SK-N-SH treated with all-trans-retinoic acid at 6 μM for 48 hours (cell line): ENCODE data around the gene ZSCAN1.

Experiments used
- ATAC-seq: fragments of 200-7000 bp; cut with Tn5 transposase; 3 replicates; pipeline ENCODE4 v1.9.1; 2020; ENCODE audit warnings: mild to moderate bottlenecking, moderate library complexity
- ARNTL ChIP-seq: fragments of 450-650 bp; formaldehyde crosslinking; IDR thresholded peaks from 2 replicates; pipeline ENCODE4 v1.5.0; 2020; ENCODE audit warnings: low read depth, mild to moderate bottlenecking, moderate library complexity, borderline replicate concordance
- BACH2 ChIP-seq: fragments of 250-450 bp; sonication (Bioruptor Pico); IDR thresholded peaks from 2 replicates; pipeline ENCODE4 v1.9.0; 2021; ENCODE audit warnings: mild to moderate bottlenecking, borderline replicate concordance
- CSDC2 ChIP-seq: fragments of 250-450 bp; sonication (Bioruptor Pico); IDR thresholded peaks from 2 replicates; pipeline ENCODE4 v1.5.0; 2020; ENCODE audit warnings: mild to moderate bottlenecking, moderate library complexity
- ESRRG ChIP-seq: fragments of 250-450 bp; sonication (Bioruptor Pico); IDR thresholded peaks from 2 replicates; pipeline ENCODE4 v1.6.1; 2021; ENCODE audit warnings: mild to moderate bottlenecking
- GLIS3 ChIP-seq: fragments of 250-450 bp; sonication (Bioruptor Pico); IDR thresholded peaks from 2 replicates; pipeline ENCODE4 v1.5.0; 2020; ENCODE audit warnings: mild to moderate bottlenecking, moderate library complexity
- OSR1 ChIP-seq: fragments of 250-450 bp; sonication (Bioruptor Pico); IDR thresholded peaks from 2 replicates; pipeline ENCODE4 v1.8.0; 2022; ENCODE audit warnings: moderate library complexity, mild to moderate bottlenecking, inconsistent platforms
- RARB ChIP-seq: fragments of 250-450 bp; sonication (Bioruptor Pico); IDR thresholded peaks from 2 replicates; pipeline ENCODE4 v1.8.0; 2021; ENCODE audit warnings: mild to moderate bottlenecking, moderate library complexity
- ZC3H10 ChIP-seq: fragments of 250-450 bp; sonication (Bioruptor Pico); IDR thresholded peaks from 2 replicates; pipeline ENCODE4 v1.5.1; 2021; ENCODE audit warnings: mild to moderate bottlenecking, moderate library complexity
- ZFP30 ChIP-seq: fragments of 450-650 bp; formaldehyde crosslinking; IDR thresholded peaks from 2 replicates; pipeline ENCODE4 v1.5.0; 2022; ENCODE audit warnings: mild to moderate bottlenecking, moderate library complexity
- ZNF565 ChIP-seq: fragments of 450-650 bp; formaldehyde crosslinking; conservative IDR thresholded peaks from 2 replicates; pipeline ENCODE4 v1.5.0; 2020; ENCODE audit warnings: low read depth, mild to moderate bottlenecking, moderate library complexity
- ZNF70 ChIP-seq: fragments of 450-650 bp; formaldehyde crosslinking; IDR thresholded peaks from 2 replicates; pipeline ENCODE4 v1.5.0; 2020; ENCODE audit warnings: mild to moderate bottlenecking, moderate library complexity
- TF ChIP-seq, protein P1 (sequence below): fragments of 250-450 bp; sonication (Bioruptor Pico); IDR thresholded peaks from 2 replicates; pipeline ENCODE4 v1.8.0; 2020; ENCODE audit warnings: mild to moderate bottlenecking, moderate library complexity, borderline replicate concordance
- TF ChIP-seq, protein P2 (sequence below): fragments of 250-450 bp; sonication (Bioruptor Pico); IDR thresholded peaks from 2 replicates; pipeline ENCODE4 v1.5.1; 2020; ENCODE audit warnings: low read depth, mild to moderate bottlenecking, moderate library complexity
- TF ChIP-seq, protein P3 (sequence below): fragments of 250-450 bp; sonication (Bioruptor Pico); IDR thresholded peaks from 2 replicates; pipeline ENCODE4 v1.5.0; 2020; ENCODE audit warnings: mild to moderate bottlenecking, moderate library complexity
- TF ChIP-seq, protein P4 (sequence below): fragments of 250-450 bp; sonication (Bioruptor Pico); IDR thresholded peaks from 2 replicates; pipeline ENCODE4 v1.8.0; 2021; ENCODE audit warnings: low read depth, mild to moderate bottlenecking, moderate library complexity, borderline replicate concordance
- TF ChIP-seq, protein P5 (sequence below): fragments of 250-450 bp; sonication (Bioruptor Pico); IDR thresholded peaks from 2 replicates; pipeline ENCODE4 v1.5.1; 2021; ENCODE audit warnings: mild to moderate bottlenecking, moderate library complexity

The ZSCAN1 gene

DNA sequence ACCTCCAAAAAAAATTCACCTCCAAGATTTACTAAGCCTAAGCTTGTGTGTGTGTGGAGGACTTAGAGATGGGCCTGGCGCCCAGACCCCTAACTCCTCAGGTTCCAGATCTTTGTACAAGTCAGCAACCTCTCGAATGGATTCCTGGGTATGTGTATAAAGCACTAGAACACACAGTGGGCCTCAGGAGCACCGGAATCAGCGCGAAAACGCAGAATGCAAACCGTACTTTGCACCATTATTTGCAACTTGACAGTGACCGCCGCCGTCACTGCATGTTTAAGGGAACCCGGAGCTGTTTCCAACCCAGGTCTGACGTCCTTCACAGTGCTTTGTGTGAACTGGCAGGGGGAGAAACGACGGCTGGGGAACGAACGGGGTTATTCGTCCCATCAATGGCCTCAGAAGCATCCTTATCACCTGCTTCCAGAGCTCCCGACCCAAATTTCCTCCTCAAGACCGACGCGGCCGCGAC, 31.9 kb upstream of the ZSCAN1 start:
- TF ChIP-seq, protein P1, sequence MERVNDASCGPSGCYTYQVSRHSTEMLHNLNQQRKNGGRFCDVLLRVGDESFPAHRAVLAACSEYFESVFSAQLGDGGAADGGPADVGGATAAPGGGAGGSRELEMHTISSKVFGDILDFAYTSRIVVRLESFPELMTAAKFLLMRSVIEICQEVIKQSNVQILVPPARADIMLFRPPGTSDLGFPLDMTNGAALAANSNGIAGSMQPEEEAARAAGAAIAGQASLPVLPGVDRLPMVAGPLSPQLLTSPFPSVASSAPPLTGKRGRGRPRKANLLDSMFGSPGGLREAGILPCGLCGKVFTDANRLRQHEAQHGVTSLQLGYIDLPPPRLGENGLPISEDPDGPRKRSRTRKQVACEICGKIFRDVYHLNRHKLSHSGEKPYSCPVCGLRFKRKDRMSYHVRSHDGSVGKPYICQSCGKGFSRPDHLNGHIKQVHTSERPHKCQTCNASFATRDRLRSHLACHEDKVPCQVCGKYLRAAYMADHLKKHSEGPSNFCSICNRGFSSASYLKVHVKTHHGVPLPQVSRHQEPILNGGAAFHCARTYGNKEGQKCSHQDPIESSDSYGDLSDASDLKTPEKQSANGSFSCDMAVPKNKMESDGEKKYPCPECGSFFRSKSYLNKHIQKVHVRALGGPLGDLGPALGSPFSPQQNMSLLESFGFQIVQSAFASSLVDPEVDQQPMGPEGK (CRISPR knock-in tag) = no peak
- TF ChIP-seq, protein P2, sequence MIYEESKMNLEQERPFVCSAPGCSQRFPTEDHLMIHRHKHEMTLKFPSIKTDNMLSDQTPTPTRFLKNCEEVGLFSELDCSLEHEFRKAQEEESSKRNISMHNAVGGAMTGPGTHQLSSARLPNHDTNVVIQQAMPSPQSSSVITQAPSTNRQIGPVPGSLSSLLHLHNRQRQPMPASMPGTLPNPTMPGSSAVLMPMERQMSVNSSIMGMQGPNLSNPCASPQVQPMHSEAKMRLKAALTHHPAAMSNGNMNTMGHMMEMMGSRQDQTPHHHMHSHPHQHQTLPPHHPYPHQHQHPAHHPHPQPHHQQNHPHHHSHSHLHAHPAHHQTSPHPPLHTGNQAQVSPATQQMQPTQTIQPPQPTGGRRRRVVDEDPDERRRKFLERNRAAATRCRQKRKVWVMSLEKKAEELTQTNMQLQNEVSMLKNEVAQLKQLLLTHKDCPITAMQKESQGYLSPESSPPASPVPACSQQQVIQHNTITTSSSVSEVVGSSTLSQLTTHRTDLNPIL (CRISPR knock-in tag) = no peak
- ATAC-seq = no peak

DNA sequence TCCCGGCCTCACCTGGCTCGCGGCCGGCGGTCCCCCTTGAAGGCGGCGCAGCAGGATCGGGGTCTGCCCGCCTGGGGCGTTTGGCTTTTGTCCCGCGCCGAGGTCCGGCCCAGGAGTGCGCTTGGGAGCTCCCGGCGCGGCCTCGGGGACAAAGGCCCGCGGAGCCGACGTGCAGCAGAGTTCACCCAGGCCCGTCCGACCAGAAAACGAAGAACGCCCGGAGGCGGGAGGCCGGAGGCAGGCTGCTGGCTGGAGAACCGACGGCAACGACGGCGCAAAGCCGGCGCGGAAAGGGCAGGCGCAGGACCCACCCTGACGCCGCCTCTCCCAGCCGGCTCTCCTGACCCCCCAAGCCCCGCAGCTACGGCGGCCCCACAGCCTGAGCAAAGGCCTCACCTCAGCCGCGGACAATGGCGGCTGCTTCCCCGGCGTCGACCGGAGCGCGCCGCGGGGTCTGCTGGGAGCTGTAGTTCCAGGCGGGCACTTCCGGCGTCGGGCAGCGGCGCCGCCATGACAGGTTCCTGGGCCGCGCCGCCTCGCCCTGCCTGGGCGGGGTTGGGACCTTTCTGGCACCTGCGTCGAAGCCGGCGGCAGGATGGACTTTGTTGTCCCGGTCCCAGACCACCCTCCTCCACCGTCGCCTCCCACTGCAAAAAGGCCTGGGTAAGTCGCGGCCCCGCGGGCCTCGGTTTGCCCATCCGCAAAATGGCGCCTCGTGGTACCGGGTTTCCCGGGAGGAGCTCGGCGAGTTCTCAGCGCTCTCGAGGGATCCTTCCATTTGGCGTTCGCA, 31.2 kb upstream of the ZSCAN1 start, which contains the start of gene ZNF606:
TSS of gene ZNF606 (minus strand) at position 437 of the 790 bp plus-strand sequence. CDS start 1,501 bp downstream, outside the sequence.
- TF ChIP-seq OSR1 (peak; percentile 11; the same call in 1 of the 2 replicates), ZNF565 (no peak), BACH2 (CRISPR knock-in tag) (no peak), GLIS3 (peak; percentile 65; the same call in 1 of the 2 replicates), ARNTL (CRISPR knock-in tag) (no peak), ZFP30 (CRISPR knock-in tag) (no peak), ZC3H10 (CRISPR knock-in tag) (no peak)
- TF ChIP-seq, protein P2 (CRISPR knock-in tag) = no peak
- TF ChIP-seq, protein P3, sequence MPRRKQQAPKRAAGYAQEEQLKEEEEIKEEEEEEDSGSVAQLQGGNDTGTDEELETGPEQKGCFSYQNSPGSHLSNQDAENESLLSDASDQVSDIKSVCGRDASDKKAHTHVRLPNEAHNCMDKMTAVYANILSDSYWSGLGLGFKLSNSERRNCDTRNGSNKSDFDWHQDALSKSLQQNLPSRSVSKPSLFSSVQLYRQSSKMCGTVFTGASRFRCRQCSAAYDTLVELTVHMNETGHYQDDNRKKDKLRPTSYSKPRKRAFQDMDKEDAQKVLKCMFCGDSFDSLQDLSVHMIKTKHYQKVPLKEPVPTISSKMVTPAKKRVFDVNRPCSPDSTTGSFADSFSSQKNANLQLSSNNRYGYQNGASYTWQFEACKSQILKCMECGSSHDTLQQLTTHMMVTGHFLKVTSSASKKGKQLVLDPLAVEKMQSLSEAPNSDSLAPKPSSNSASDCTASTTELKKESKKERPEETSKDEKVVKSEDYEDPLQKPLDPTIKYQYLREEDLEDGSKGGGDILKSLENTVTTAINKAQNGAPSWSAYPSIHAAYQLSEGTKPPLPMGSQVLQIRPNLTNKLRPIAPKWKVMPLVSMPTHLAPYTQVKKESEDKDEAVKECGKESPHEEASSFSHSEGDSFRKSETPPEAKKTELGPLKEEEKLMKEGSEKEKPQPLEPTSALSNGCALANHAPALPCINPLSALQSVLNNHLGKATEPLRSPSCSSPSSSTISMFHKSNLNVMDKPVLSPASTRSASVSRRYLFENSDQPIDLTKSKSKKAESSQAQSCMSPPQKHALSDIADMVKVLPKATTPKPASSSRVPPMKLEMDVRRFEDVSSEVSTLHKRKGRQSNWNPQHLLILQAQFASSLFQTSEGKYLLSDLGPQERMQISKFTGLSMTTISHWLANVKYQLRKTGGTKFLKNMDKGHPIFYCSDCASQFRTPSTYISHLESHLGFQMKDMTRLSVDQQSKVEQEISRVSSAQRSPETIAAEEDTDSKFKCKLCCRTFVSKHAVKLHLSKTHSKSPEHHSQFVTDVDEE = peak; percentile 26; the same call in 1 of the 2 replicates
- TF ChIP-seq, all 23 proteins: peak for 3
- peak; percentile 99 for ATAC-seq

DNA sequence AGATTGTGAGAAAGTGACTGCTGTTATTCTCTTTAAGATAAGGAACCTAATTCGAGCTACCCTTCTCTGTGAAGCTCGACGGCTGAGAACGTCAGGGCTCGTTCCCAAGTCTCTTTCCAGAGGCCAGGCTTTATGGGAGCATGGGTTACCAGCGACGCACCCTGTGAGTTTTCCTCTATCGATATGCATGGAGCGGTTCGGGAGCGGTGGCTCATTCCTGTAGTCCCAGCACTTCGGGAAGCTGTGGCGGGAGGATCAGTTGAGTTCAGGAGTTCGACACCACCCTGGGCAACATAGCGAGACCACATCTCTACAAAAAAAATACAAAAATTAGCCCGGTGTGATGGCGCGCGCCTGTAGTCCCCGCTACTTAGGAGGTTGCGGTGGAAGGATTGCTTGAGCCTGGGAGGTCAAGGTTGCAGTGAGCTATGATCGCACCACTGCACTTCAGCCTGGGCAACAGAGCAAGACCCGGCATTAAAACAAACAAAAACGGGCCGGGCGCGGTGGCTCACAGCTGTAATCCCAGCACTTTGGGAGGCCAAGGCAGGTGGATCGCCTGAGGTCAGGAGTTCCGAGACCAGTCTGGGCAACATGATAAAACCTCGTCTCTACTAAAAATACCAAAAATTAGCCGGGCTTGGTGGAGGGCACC, 30.5 kb upstream of the ZSCAN1 start:
- no peak for ATAC-seq
- TF ChIP-seq, protein P1 (CRISPR knock-in tag) = no peak
- TF ChIP-seq, protein P4, sequence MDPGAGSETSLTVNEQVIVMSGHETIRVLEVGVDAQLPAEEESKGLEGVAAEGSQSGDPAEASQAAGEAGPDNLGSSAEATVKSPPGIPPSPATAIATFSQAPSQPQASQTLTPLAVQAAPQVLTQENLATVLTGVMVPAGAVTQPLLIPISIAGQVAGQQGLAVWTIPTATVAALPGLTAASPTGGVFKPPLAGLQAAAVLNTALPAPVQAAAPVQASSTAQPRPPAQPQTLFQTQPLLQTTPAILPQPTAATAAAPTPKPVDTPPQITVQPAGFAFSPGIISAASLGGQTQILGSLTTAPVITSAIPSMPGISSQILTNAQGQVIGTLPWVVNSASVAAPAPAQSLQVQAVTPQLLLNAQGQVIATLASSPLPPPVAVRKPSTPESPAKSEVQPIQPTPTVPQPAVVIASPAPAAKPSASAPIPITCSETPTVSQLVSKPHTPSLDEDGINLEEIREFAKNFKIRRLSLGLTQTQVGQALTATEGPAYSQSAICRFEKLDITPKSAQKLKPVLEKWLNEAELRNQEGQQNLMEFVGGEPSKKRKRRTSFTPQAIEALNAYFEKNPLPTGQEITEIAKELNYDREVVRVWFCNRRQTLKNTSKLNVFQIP (CRISPR knock-in tag) = no peak
- TF ChIP-seq ESRRG (CRISPR knock-in tag) = no peak
- TF ChIP-seq CSDC2 = no peak
- TF ChIP-seq BACH2 (CRISPR knock-in tag) = no peak
- no peak for TF ChIP-seq ZNF70
- no peak for TF ChIP-seq ZC3H10 (CRISPR knock-in tag)
- TF ChIP-seq RARB (CRISPR knock-in tag) = no peak
- TF ChIP-seq, protein P5, sequence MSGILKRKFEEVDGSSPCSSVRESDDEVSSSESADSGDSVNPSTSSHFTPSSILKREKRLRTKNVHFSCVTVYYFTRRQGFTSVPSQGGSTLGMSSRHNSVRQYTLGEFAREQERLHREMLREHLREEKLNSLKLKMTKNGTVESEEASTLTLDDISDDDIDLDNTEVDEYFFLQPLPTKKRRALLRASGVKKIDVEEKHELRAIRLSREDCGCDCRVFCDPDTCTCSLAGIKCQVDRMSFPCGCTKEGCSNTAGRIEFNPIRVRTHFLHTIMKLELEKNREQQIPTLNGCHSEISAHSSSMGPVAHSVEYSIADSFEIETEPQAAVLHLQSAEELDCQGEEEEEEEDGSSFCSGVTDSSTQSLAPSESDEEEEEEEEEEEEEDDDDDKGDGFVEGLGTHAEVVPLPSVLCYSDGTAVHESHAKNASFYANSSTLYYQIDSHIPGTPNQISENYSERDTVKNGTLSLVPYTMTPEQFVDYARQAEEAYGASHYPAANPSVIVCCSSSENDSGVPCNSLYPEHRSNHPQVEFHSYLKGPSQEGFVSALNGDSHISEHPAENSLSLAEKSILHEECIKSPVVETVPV (CRISPR knock-in tag) = no peak
